ENCODE results near the gene OR8K3. TPM values are rescaled to one million over a fixed set of nuclear protein-coding genes. Genes with fewer than 3 reads are reported as not detected.

OR8K3 gene
- total RNA-seq, 1 experiment from 2014 or later: not detected

DNA sequence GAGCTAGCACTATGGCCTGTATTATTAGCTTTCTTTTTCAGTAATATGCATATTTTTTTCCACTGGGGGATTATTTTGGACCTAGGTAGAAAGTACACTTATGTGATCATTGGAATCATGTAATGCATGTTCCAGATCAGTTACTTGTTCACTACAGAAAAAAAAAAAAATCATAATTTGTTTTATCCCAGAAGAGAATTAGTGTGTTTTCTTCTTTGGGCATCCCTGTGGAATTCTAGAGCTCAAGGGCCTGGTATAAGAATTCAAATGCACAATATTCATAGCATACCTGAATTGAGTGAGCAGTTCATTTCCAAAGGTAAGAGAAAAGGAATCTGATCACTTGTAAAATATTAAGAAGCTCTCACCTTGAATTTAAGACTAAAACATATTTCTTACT, 41.1 kb upstream of the OR8K3 start, which contains the start of gene OR5T1:
Gene OR5T1 (plus strand): TSS at position 301 of the 400 bp plus-strand sequence. CDS start 1,485 bp downstream, outside the sequence.
- Histone ChIP-seq H3K4me3 (ENCODE audit: low read depth in 2 of 2, low read length in 2 of 2) (no peak within 1 kb of the TSS), H3K36me3 (ENCODE audit: control insufficient read depth, insufficient read depth, low read length) (no peaks in the 10 kb centered on the region), H3K4me1 (ENCODE audit: control insufficient read depth, insufficient read depth, low read length) (no peaks in the 10 kb centered on the region), H3K27me3 (ENCODE audit: control insufficient read depth, insufficient read depth, low read length) (no peaks in the 10 kb centered on the region), H3K9me3 (ENCODE audit: control insufficient read depth, insufficient read depth, low read depth, low read length) (no peaks in the 10 kb centered on the region), H3K27ac (ENCODE audit: low read length) (no peak within 1 kb of the TSS)
- BruUV-seq (replicated peaks): no TSS peak
- ChIA-PET POLR2A (no interaction called here), CTCF (no interaction called here)
- intact Hi-C loops (cut with micrococcal nuclease; ENCODE audit: unreplicated experiment) (no loop called here), in situ Hi-C loops (cut with HindIII; ENCODE audit: low pct_unique_long_range_greater_than_20kb, low sequenced_read_pairs) (no loop called here)
- ATAC-seq: no peak
- no peak for DNase-seq (ENCODE audit: low read depth, low spot score)
- TF ChIP-seq POLR2AphosphoS5 (IDR thresholded peaks at IDR 0.05; ENCODE audit: low read depth, low read length) (no peak), SIN3A (IDR thresholded peaks at IDR 0.05; ENCODE audit: borderline replicate concordance, insufficient read depth, low read depth, low read length) (no peak), TCF7L2 (IDR thresholded peaks at IDR 0.05; ENCODE audit: low read depth, low read length) (no peak)
- TF ChIP-seq, protein P1, sequence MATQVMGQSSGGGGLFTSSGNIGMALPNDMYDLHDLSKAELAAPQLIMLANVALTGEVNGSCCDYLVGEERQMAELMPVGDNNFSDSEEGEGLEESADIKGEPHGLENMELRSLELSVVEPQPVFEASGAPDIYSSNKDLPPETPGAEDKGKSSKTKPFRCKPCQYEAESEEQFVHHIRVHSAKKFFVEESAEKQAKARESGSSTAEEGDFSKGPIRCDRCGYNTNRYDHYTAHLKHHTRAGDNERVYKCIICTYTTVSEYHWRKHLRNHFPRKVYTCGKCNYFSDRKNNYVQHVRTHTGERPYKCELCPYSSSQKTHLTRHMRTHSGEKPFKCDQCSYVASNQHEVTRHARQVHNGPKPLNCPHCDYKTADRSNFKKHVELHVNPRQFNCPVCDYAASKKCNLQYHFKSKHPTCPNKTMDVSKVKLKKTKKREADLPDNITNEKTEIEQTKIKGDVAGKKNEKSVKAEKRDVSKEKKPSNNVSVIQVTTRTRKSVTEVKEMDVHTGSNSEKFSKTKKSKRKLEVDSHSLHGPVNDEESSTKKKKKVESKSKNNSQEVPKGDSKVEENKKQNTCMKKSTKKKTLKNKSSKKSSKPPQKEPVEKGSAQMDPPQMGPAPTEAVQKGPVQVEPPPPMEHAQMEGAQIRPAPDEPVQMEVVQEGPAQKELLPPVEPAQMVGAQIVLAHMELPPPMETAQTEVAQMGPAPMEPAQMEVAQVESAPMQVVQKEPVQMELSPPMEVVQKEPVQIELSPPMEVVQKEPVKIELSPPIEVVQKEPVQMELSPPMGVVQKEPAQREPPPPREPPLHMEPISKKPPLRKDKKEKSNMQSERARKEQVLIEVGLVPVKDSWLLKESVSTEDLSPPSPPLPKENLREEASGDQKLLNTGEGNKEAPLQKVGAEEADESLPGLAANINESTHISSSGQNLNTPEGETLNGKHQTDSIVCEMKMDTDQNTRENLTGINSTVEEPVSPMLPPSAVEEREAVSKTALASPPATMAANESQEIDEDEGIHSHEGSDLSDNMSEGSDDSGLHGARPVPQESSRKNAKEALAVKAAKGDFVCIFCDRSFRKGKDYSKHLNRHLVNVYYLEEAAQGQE (IDR thresholded peaks at IDR 0.05; ENCODE audit: insufficient read depth in 1 of 2, low read depth in 2 of 2, low read length in 1 of 2): no peak
- TF ChIP-seq, protein P2, sequence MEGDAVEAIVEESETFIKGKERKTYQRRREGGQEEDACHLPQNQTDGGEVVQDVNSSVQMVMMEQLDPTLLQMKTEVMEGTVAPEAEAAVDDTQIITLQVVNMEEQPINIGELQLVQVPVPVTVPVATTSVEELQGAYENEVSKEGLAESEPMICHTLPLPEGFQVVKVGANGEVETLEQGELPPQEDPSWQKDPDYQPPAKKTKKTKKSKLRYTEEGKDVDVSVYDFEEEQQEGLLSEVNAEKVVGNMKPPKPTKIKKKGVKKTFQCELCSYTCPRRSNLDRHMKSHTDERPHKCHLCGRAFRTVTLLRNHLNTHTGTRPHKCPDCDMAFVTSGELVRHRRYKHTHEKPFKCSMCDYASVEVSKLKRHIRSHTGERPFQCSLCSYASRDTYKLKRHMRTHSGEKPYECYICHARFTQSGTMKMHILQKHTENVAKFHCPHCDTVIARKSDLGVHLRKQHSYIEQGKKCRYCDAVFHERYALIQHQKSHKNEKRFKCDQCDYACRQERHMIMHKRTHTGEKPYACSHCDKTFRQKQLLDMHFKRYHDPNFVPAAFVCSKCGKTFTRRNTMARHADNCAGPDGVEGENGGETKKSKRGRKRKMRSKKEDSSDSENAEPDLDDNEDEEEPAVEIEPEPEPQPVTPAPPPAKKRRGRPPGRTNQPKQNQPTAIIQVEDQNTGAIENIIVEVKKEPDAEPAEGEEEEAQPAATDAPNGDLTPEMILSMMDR (IDR thresholded peaks at IDR 0.05): no peak

DNA sequence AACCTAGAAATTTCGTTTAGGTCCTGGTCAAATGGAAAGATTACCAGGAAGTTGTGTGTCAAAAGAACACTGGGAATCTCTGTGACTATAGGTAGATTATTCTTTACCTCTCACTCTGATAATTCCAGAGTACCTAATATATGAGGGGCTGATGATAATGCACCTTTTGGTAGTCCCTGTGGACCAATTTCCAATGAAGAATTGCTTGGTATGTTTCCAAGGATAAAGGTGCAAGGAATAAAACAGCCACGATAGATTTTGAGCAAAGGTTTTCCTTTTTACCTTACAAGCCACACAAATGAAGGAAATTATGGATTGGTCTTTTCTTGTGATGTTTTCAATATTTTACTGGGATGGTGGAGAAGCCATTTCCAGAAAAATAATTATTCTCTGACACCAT, 22.8 kb upstream of the OR8K3 start, which contains the start of gene OR8H1:
Gene OR8H1 (minus strand): TSS at position 101 of the 400 bp plus-strand sequence. CDS start 1,192 bp downstream, outside the sequence.
- ATAC-seq (no peak), DNase-seq (ENCODE audit: low read depth, low spot score) (no peak)
- Histone ChIP-seq H3K4me3 (ENCODE audit: low read depth in 2 of 2, low read length in 2 of 2) (no peak within 1 kb of the TSS), H3K27ac (ENCODE audit: low read length) (no peak within 1 kb of the TSS), H3K4me1 (ENCODE audit: control insufficient read depth, insufficient read depth, low read length) (no peaks in the 10 kb centered on the region), H3K36me3 (ENCODE audit: control insufficient read depth, insufficient read depth, low read length) (no peaks in the 10 kb centered on the region), H3K9me3 (ENCODE audit: control insufficient read depth, insufficient read depth, low read depth, low read length) (no peaks in the 10 kb centered on the region), H3K27me3 (ENCODE audit: control insufficient read depth, insufficient read depth, low read length) (no peaks in the 10 kb centered on the region)
- in situ Hi-C loops (cut with HindIII; ENCODE audit: low pct_unique_long_range_greater_than_20kb, low sequenced_read_pairs) (no loop called here), intact Hi-C loops (cut with micrococcal nuclease; ENCODE audit: unreplicated experiment) (no loop called here)
- POLR2A ChIA-PET: no interaction called here
- BruUV-seq (replicated peaks): no TSS peak
- CTCF ChIA-PET: no interaction called here
- no peak for TF ChIP-seq POLR2AphosphoS5 (IDR thresholded peaks at IDR 0.05; ENCODE audit: low read depth, low read length)
- TF ChIP-seq, protein P2 (IDR thresholded peaks at IDR 0.05): no peak
- TF ChIP-seq, protein P1 (IDR thresholded peaks at IDR 0.05; ENCODE audit: insufficient read depth in 1 of 2, low read depth in 2 of 2, low read length in 1 of 2): no peak
